Measurements from ENCODE around the gene C2orf42. TPM values are rescaled to one million over a fixed set of nuclear protein-coding genes. Genes with fewer than 3 reads are reported as not detected.
A peak's percentile ranks its signal among the peaks of the same experiment; 100 is the strongest.

Gene C2orf42
- total RNA-seq, 1 donor = 33.7 TPM

GRCh38 chr2:70212298-70212932 lies 21.6 kb upstream of the C2orf42 start:
- H3K4me3 ChIP-seq (ENCODE audit: low read depth, low read length) = no peak overlapping the region
- peak; percentile 12 for DNase-seq (ENCODE audit: low read depth)
- TF ChIP-seq CTCF (IDR thresholded peaks at IDR 0.05; ENCODE audit: insufficient read depth, low read depth, low read length) = no peak

- DNase-seq (ENCODE audit: low read depth) = no peak
- no peak overlapping the region for H3K4me3 ChIP-seq (ENCODE audit: low read depth, low read length)
- TF ChIP-seq CTCF (IDR thresholded peaks at IDR 0.05; ENCODE audit: insufficient read depth, low read depth, low read length) = no peak
Observed at GRCh38 chr2:70211595-70211994, 20.8 kb upstream of the C2orf42 start.

- TF ChIP-seq CTCF (IDR thresholded peaks at IDR 0.05; ENCODE audit: insufficient read depth, low read depth, low read length) = no peak
- DNase-seq (ENCODE audit: low read depth) = no peak
- H3K4me3 ChIP-seq (ENCODE audit: low read depth, low read length) = no peak overlapping the region
Observed at GRCh38 chr2:70204452-70204851, 13.6 kb upstream of the C2orf42 start.

- H3K4me3 ChIP-seq (ENCODE audit: low read depth, low read length) = no peak overlapping the region
- TF ChIP-seq CTCF (IDR thresholded peaks at IDR 0.05; ENCODE audit: insufficient read depth, low read depth, low read length) = no peak
- no peak for DNase-seq (ENCODE audit: low read depth)
Observed at GRCh38 chr2:70203086-70203485, 12.3 kb upstream of the C2orf42 start.

- no peak for DNase-seq (ENCODE audit: low read depth)
- H3K4me3 ChIP-seq (ENCODE audit: low read depth, low read length) = no peak overlapping the region
- no peak for TF ChIP-seq CTCF (IDR thresholded peaks at IDR 0.05; ENCODE audit: insufficient read depth, low read depth, low read length)
Observed at GRCh38 chr2:70202236-70202806, 11.5 kb upstream of the C2orf42 start.

- TF ChIP-seq CTCF (IDR thresholded peaks at IDR 0.05; ENCODE audit: insufficient read depth, low read depth, low read length) = no peak
- DNase-seq (ENCODE audit: low read depth) = no peak
- H3K4me3 ChIP-seq (ENCODE audit: low read depth, low read length) = no peak overlapping the region
Observed at GRCh38 chr2:70201831-70202230, 11.0 kb upstream of the C2orf42 start.
